HG03135 (cell line): ENCODE measurements around the gene ZNF723.
"Not testable (repeated sequence)": the region's sequence is repeated elsewhere in the genome, so short reads cannot be mapped to it uniquely, and the experiment has no call there.

Experiments used
- ATAC-seq: cut with Tn5 transposase; IDR thresholded peaks from one replicate; pipeline ENCODE4 v1.9.1; 2021; ENCODE audit warnings: mild to moderate bottlenecking, moderate library complexity; ENCODE audit not compliant: unreplicated experiment

ZNF723 gene

GRCh38 chr19:22832031-22832762 is at the start of gene ZNF723:
ZNF723 (plus strand) TSS chr19:22832291; CDS start chr19:22832380, 89 bp downstream.
- ATAC-seq, result no peak

- no peak for ATAC-seq
Observed at GRCh38 chr19:22783651-22784410, 48.3 kb upstream of the ZNF723 start, which contains the start of gene ZNF99. ZNF99 (minus strand) TSS chr19:22784151; CDS start chr19:22784016, 135 bp downstream.

GRCh38 chr19:22792863-22793262 is 39.2 kb upstream of the ZNF723 start:
- ATAC-seq, result not testable (repeated sequence)

GRCh38 chr19:22797040-22797439 is 35.1 kb upstream of the ZNF723 start:
- no peak for ATAC-seq

- no peak for ATAC-seq
Observed at GRCh38 chr19:22806418-22806817, 25.7 kb upstream of the ZNF723 start.

- no peak for ATAC-seq
Observed at GRCh38 chr19:22807061-22807835, 24.8 kb upstream of the ZNF723 start.

GRCh38 chr19:22814124-22814523 is 18.0 kb upstream of the ZNF723 start:
- no peak for ATAC-seq

- ATAC-seq, result no peak
Observed at GRCh38 chr19:22831211-22831610, 880 bp upstream of the ZNF723 start.

GRCh38 chr19:22857713-22858320 is 25.7 kb downstream of the ZNF723 start:
- not testable (repeated sequence) for ATAC-seq

GRCh38 chr19:22882797-22883196 is 50.7 kb downstream of the ZNF723 start:
- no peak for ATAC-seq

GRCh38 chr19:22893855-22894270 is 61.8 kb downstream of the ZNF723 start:
- ATAC-seq, result no peak

- no peak for ATAC-seq
Observed at GRCh38 chr19:22901431-22902130, 69.5 kb downstream of the ZNF723 start.
